ENCODE data around the gene KIAA1191.

- no peak for TF ChIP-seq POLR2A (IDR thresholded peaks at IDR 0.05)
- TF ChIP-seq EP300 (IDR thresholded peaks at IDR 0.05): no peak
- TF ChIP-seq CTCF (IDR thresholded peaks at IDR 0.05): no peak
- no peak for TF ChIP-seq POLR2AphosphoS5 (IDR thresholded peaks at IDR 0.05)
Observed at GRCh38 chr5:176383961-176384360, 22.4 kb upstream of the KIAA1191 start.

Measured in upper lobe of left lung (tissue), 4 donors.